HG02852 (cell line): Measurements from ENCODE around the gene CDC73.

Experiments
- ATAC-seq: cut with Tn5 transposase; IDR thresholded peaks from one replicate; pipeline ENCODE4 v1.9.1; 2021; ENCODE audit warnings: mild to moderate bottlenecking, moderate library complexity; ENCODE audit not compliant: unreplicated experiment

The CDC73 gene

DNA sequence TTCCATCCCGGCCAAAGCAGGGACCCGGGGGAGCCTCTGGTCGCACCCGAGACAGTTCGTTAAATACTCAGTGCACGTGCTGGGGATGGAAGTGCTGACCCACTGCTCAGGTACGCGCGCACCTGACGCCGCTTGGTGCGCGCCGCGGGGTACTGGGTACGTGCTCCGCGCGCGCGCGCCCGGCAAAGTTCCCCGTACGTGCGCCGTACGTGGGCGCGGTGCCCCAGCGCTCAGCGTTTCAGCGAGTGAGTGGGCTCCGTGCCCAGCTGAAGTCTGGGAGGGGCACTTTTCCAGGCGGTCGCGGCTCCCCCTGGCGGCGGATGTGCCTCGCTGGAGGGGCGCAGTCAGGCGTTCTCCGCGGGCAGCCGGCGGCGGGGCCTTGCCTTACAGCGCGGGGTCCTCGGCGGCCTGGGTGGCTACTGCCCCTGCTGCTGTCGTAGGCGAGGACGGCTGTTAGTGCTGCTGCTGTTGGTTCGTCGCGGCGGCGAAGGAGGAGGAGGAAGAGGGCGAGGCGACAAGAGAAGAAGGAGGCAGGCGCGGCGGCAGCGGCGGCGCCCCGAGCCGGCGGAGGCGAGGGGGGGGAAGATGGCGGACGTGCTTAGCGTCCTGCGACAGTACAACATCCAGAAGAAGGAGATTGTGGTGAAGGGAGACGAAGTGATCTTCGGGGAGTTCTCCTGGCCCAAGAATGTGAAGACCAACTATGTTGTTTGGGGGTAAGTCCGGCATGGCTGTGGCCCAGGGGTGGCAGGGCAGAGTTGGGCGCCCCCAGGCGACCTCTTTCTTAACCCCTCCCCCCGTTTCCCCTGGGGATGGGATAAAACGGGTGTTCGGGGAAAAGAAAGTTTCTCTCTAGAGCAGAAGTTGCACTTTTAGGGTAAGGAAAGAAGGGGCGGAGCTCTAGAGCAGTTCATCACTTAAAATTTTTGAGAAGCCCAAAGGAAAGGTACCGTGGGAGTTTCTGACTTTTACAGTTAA, at the start of gene CDC73:
CDC73 (plus strand) TSS at position 416 of the 978 bp plus-strand sequence; CDS start at position 586, 170 bp downstream.
- peak; percentile 94 for ATAC-seq

DNA sequence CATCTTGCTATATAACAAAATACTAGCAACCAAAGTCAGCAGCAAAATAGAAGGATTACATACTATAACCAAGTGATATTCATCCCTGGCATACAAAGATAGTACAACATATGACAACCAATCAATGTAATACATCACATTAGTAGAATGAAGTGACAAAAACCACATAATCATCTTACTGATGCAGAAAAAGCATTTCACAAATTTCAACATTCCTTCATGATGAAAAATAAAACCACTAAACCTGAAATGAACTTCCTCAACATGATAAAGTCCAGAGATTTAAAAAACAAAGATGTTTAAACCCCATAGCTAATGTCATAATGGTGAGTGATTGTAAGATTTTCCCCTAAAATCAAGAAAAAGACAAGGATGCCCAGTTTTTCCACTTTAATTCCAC, 43.8 kb upstream of the CDC73 start:
- no peak for ATAC-seq

DNA sequence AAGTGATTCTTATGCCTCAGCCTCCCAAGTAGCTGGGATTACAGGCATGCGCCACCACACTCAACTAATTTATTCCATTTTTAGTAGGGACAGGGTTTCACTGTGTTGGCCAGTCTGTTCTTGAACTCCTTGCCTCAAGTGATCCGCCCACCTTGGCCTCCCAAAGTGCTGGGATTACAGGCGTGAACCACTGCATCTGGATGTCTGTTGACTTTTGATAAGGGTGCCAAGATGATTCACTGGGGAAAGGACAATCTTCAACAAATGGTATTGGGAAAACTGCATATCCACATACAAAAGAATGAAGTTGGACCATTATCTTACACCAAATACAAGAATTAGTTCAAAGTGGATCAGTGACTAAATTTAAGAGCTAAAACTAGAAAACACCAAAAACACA, 42.6 kb upstream of the CDC73 start:
- no peak for ATAC-seq

DNA sequence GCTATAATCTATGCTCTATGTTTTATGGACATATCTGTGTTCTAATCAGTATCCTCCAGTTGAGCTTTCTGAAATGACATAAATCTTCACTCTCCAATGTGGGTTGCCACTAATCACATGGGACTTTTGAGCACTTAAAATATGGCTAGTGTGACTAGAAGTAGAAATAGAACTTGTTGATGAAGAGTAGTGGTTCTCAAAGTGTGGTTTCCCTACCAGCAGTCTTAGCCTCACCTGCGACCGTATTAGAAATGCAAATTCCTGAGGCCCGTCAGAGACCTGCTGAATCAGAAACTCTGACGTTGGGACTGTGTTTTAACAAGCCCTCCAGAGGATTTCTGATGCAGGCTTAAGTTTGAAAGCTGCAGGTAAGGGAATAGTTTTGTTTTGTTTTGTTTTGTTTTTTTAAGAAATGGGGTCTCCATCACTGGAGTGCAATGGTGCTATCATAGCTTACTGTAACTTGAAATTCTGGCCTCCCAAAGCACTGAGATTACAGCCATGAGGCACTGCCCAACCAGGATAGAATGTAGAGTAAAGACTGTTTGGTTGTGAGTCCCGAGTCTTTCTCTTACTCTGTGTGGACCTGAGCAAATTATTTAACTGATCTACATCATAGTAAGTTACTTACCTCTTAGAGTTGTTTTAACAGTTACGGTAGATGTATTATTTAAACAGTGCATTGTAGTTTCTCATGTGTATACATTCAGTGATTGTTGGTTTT, 38.3 kb upstream of the CDC73 start:
- peak; percentile 99 for ATAC-seq

DNA sequence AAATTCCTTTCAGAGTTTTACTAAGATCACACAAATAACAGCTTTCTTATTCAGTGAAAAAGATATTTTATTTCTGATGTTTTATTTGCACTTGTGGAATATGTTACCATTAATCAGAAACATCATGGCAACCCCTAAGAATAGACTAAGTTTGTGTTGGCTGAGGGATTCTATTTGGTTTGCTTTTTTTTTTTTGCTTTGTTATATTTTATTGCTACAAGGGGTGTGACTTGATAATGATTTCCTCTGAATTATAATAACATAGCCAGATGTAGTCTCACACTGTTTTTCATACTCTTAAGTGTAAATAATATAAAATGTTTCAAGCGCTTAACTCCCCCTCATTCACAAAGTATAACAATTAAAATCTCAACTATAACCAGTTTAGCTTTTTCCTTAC, 36.6 kb upstream of the CDC73 start:
- no peak for ATAC-seq

DNA sequence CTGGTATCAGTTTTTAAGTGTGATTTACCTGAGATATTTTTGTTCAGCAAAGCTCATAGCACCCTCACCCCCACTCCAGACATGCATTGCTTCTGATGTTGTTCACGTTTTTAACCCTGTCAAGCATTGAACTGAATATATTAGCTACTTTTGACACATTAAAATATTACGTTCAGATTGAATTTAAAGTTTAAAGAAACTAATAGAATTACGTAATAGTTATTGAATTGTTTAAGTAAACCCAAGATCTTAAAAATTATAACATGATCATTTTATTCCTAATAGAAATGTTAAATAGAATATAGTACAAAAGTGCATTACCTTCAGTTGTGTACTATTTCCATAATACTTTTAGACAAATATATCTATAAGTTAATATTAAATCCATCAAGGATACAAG, 35.5 kb upstream of the CDC73 start:
- no peak for ATAC-seq

DNA sequence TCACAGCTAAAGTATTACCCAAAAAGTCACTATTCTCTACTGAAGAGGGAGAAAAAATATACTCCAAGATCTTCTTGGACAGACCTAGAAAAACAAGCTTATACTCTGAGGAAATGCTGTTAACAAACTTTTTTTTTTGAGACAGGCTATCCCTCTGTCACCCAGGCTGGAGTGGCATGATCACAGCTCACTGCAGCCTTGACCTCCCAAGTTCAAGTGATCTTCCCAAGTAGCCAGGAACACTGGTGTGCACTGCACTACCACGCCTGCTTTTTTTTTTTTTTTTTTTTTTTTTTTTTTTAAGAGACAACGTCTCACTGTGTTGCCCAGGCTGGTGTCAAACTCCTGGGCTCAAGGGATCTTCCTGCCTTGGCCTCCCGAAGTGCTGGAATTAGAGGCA, 33.9 kb upstream of the CDC73 start:
- no peak for ATAC-seq

DNA sequence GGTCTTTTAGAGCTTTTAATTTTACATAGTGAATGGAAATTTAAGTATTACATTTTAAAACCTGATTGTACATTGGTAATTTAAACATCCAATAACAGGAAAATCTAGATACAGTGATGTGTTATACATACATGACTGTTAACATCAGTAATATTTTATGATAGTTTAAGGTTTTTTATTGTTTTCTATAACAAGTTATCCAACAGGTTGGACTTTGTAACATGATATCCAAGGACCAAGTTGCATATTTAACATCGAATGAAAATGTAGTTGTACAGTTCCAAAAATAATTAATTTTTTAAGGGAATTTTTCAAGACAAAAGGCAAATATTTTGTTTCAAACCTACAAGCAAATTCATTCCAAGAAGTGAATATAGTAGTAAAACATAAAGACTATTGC, 31.0 kb upstream of the CDC73 start:
- ATAC-seq = no peak

DNA sequence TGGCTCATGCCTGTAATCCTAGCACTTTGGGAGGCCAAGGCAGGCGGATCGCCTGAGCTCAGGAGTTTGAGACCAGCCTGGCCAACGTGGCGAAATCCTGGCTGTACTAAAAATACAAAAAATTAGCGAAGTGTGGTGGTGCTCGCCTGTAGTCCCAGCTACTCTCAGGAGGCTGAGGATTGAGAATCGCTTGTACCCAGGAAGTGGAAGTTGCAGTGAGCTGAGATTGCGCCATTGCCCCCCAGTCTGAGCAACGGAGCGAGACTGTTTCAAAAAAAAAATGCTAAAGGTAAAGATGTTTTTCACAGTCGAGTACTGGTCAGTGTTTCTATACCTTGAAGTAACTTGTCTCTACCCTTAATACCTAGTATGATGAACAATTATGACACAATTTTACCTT, 27.7 kb upstream of the CDC73 start:
- no peak for ATAC-seq

DNA sequence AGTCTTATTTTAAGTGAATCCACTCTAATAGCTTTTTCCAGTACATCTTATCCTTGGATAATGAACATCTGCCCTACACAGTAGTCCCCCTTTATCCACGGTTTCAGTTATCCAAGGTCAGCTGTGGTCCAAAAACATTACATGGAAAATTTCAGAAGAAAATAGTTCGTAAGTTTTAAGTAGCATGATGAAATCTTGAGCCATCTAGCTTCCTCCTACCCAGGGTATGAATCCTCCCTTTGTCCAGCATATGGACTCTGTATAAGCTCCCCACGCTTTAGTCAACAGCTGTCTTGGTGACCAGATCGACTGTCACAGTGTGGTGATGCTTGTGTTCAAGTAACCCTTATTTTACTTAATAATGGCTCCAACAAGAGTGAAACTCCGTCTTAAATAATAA, 19.2 kb upstream of the CDC73 start:
- ATAC-seq = no peak

DNA sequence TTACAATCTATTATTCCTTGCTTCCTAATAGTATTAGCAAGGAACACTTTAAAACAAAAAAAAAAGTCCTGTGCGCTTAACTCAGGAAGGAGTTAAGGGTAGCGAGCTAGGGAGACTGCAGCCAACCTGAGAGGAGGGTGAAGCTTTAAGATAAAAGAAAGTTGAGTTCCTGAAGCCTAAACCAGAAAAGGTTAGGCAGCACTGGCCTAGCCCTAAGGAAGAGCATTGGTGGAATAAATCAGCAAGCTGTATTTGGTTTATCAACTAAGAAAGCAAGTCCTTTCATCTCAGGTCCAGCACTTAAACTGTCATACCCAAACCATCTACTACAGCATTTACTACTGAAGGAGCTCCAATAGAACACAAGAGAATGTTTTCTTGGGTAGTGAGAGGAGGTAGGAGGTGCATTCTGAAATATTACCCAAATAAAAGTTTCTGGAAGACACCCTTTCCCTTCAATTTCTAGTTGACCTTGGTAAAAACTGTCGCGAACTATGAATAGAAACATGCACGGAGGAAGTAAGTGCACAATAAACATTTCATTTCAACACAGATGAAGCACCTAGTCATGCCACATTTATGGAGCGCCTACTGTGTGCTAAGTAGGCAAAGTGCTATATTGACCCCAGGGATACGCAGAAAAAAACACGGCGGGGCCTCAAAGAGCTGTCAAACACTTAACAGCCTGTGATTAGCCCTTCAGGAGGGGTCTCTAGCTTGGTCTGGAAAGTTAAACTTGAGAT, 17.9 kb upstream of the CDC73 start:
- no peak for ATAC-seq

DNA sequence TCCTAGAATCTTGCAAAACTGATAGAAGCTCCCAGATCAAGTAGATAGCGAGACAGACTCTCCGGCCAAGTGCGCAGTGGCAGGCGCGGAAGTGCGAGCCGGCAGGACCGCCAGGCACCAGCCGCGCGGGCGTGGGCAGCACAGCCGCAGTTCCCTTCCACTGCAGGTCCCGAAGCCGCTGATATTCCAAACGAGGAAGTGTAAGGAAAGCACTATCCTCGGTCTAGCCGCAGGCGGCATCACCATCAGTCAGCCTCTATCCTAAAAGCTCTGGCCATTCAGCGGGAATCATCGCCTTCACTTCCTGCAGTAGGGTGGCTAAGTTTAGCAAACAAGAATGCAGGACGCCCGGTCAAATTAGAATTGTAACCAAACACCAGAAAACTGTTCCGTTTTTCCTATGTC, 17.3 kb upstream of the CDC73 start:
- peak; percentile 41 for ATAC-seq

DNA sequence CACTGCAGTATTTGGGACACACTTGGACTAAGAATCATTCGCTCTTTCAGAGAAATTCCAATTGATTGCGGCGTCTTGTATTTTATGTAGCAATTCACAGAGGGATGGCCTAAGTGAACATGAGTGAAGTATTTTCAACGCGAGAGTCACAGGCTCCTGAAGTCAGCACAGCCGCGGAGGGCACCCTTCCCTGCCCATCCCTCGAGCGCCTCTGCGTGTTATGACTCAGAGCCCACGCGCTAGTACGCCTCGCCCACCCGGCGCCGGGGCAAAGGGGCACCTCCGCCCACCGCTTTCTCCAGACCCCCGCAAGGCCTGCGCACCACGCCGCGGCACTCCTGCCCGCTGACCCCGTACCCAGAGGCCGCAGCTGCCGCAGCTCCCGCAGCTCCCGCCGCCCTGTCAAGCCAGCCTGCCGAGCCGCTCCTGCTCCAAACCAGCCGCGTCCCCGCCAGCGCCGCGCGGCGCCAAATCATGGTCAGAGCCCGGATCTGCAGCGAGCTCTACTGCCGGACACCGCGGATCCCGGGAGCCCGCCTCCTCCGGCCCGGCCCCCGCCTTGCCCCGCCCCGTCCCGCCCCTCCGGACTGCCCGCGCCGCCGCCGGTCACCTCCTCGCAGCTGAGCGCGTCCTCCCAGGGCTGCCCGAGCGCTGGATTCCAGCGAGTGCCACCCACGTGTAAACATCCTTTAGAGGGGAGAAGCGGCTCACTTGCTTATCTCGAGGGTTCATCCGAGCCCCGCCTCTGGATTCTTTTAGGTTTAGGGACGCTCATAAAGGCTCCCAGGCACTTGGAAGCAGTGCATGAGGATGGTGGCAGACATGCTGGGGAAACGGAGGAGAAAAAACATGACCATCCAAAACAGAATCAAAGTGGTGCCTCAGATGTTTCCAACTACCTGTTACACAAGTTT, 16.7 kb upstream of the CDC73 start, which contains the start of gene GLRX2:
GLRX2 (minus strand) TSS at position 508 of the 914 bp plus-strand sequence; CDS start at position 476, 32 bp downstream.
- peak; percentile 92 for ATAC-seq

DNA sequence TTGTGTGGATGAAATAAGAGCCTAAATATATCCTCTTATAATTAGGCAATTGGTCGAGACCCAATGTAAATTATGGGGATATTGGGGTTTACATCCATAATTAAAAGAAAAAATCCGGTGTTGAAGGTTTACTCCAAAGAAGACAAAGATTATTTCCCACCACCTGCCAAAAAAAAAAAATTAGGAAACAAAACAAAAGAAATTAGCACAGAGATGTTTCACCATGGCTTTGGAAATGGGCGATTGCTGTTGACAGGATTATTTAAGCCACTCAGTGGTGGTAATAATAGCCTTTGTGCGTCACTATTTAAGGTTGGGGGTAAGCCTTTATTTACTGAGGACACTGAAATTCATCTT, 16.0 kb upstream of the CDC73 start:
- no peak for ATAC-seq

DNA sequence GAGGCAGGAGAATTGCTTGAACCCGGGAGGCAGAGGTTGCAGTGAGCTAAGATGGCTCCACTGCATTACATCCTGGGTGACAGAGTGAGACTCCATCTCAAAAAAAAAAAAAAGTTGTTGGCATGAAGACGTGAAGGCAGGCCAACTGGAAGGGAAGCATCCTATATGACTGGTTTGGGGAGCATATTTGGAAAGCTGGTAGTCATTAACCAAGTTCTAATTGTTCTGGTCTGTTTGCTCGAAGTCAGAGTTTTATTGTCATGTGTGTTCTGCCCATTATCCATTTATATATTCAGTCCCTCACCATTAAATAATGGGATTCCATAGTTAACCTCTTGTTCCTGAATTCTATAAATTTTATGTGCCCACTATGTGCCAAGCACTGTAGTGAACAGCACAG, 13.4 kb upstream of the CDC73 start:
- no peak for ATAC-seq

DNA sequence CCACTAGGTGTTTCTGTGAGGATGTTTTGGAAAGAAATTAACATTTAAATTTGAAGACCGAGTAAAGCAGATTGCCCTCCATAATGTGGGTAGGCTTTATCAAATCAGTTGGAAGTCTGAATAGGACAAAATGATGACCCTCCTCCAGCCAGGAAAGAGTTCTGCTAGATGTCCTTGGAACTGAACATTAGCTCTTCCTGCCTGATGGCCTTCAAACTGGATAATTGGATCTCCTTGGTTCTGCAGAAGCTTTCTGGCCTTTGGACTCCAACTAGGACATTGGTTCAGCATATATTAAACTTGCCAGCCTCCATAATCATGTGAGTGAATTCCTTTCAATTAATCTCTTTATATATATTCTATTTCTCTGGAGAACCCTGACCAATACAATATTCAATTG, 12.2 kb upstream of the CDC73 start:
- no peak for ATAC-seq

DNA sequence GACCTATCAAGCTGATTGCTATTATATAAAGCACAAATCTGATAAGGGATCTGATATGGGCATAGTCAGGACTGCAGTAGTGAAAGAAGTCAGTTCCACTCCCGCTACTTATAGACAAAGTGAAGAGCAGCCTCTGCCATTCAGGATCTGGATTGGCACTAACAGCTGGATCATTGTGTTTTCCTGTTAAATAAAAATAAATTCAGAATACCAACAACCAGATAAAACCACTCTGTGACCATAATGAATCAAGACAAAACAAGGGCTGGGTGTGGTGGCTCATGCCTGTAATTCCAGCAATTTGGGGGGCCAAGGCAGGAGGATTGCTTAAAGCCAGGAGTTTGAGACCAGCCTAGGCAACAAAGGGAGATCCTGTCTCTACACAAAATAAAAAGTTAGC, 11.6 kb upstream of the CDC73 start:
- no peak for ATAC-seq

DNA sequence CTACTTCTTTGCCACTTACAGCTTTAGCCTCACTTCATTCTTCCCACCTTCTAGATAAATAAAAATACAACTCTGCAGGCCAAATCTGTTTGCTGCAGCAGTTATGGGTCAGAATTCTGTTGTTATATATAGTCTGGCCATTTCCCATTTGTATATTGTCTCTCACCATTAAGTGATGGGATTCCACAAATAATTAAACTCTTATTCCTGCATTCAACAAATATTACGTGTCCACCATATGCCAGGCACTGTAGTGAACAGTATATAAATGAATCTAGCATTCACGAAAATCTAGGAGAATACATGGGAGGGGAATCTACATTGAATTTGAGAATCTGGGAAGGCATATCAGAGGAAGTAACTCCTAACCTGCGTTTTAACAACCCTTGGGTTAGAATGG, 11.0 kb upstream of the CDC73 start:
- no peak for ATAC-seq

DNA sequence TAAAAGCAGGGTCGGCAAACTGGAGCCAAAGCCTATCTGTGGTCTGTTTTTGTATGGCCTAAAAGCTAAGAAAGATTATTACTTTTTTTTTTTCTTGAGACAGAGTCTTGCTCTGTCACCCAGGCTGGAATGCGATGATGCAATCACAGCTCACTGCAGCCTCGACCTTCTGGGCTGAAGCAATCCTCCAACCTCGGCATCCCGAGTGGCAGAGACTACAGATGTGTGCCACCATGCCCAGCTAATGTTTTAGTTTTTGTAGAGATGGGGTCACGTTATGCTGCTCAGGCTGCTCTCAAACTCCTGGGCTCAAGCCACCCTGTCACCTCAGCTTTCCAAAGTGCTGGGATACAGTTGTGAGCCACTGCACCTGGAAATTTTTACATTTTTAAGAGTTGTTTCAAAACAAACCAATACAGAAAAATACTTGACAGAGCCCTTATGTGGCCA, 10.2 kb upstream of the CDC73 start:
- no peak for ATAC-seq
